OCI-LY3 (cell line): ENCODE results near the gene DDB1.

Source experiments
- H2AFZ ChIP-seq: fragments of 200-600, 300-600 bp; shearing (Covaris generic); 2 replicates; pipeline ENCODE4 v1.6.0; 2014; ENCODE audit warnings: antibody characterized with exemption, low read depth, low read length
- H3K27ac ChIP-seq: fragments of 200-600, 300-600 bp; sonication (generic); 2 replicates; pipeline ENCODE4 v1.5.1; 2014; ENCODE audit warnings: mild to moderate bottlenecking, low read length, moderate library complexity, mixed read lengths
- H3K27me3 ChIP-seq: fragments of 200-600, 300-600 bp; sonication (generic); 2 replicates; pipeline ENCODE4 v1.6.1; 2014; ENCODE audit warnings: low read depth, low read length, mixed read lengths
- H3K36me3 ChIP-seq: fragments of 200-600, 300-600 bp; sonication (generic); replicated peaks from 2 replicates; pipeline ENCODE3; 2014; ENCODE audit warnings: low read depth, low read length, mixed read lengths
- H3K4me1 ChIP-seq: fragments of 300-600, 200-600 bp; sonication (generic); 2 replicates; pipeline ENCODE4 v1.6.1; 2014; ENCODE audit warnings: low read length, mixed read lengths
- H3K4me2 ChIP-seq: fragments of 200-600, 300-600 bp; sonication (generic); 2 replicates; pipeline ENCODE4 v1.6.1; 2014; ENCODE audit warnings: low read length, mixed read lengths
- H3K4me3 ChIP-seq: fragments of 300-600, 200-600 bp; sonication (generic); 2 replicates; pipeline ENCODE4 v1.5.1; 2014; ENCODE audit warnings: antibody characterized with exemption, mild to moderate bottlenecking, low read length, moderate library complexity
- H3K79me2 ChIP-seq: fragments of 300-600, 200-600 bp; shearing (Covaris generic); 2 replicates; pipeline ENCODE4 v1.6.1; 2014; ENCODE audit warnings: mild to moderate bottlenecking, low read length, mixed read lengths
- H3K9ac ChIP-seq: fragments of 300-600, 200-600 bp; shearing (Covaris generic); 2 replicates; pipeline ENCODE4 v1.6.0; 2014; ENCODE audit warnings: mild to moderate bottlenecking, low read length, moderate library complexity
- H3K9me3 ChIP-seq: fragments of 200-600, 300-600 bp; shearing (Covaris generic); 2 replicates; pipeline ENCODE4 v1.6.1; 2014; ENCODE audit warnings: low read length, mixed read lengths; ENCODE audit not compliant: insufficient read depth
- H4K20me1 ChIP-seq: fragments of 200-600, 300-600 bp; sonication (generic); 2 replicates; pipeline ENCODE4 v1.6.1; 2016; ENCODE audit warnings: low read length, mixed read lengths; ENCODE audit not compliant: insufficient read depth
- EZH2phosphoT487 ChIP-seq: fragments of 200-600 bp; shearing (Covaris generic); IDR thresholded peaks from 2 replicates; pipeline ENCODE4 v1.6.1; 2018; ENCODE audit warnings: antibody characterized with exemption, mixed run types, low read depth
- TF ChIP-seq, protein P1 (sequence below): fragments of 200-600, 300-600 bp; sonication (generic); IDR thresholded peaks from 2 replicates; pipeline ENCODE4 v1.5.1; 2014; ENCODE audit warnings: antibody characterized with exemption, low read length, low read depth

DDB1 gene

GRCh38 chr11:61280883-61281580 is 51.9 kb downstream of the DDB1 start:
- Histone ChIP-seq H3K9ac (no peak overlapping the region), H3K79me2 (no peaks in the 10 kb centered on the region), H3K4me2 (no peak overlapping the region), H4K20me1 (no peaks in the 10 kb centered on the region), H2AFZ (no peak overlapping the region), H3K9me3 (no peaks in the 10 kb centered on the region), H3K36me3 (peaks cover 18% of the 10 kb centered on the region), H3K4me1 (no peaks in the 10 kb centered on the region), H3K27ac (no peak overlapping the region), H3K27me3 (no peaks in the 10 kb centered on the region), H3K4me3 (no peak overlapping the region)
- TF ChIP-seq, protein P1, sequence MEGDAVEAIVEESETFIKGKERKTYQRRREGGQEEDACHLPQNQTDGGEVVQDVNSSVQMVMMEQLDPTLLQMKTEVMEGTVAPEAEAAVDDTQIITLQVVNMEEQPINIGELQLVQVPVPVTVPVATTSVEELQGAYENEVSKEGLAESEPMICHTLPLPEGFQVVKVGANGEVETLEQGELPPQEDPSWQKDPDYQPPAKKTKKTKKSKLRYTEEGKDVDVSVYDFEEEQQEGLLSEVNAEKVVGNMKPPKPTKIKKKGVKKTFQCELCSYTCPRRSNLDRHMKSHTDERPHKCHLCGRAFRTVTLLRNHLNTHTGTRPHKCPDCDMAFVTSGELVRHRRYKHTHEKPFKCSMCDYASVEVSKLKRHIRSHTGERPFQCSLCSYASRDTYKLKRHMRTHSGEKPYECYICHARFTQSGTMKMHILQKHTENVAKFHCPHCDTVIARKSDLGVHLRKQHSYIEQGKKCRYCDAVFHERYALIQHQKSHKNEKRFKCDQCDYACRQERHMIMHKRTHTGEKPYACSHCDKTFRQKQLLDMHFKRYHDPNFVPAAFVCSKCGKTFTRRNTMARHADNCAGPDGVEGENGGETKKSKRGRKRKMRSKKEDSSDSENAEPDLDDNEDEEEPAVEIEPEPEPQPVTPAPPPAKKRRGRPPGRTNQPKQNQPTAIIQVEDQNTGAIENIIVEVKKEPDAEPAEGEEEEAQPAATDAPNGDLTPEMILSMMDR = no peak
- TF ChIP-seq EZH2phosphoT487 = no peak

GRCh38 chr11:61279934-61280659 is 52.8 kb downstream of the DDB1 start:
- H3K27me3 ChIP-seq = no peaks in the 10 kb centered on the region
- H3K4me2 ChIP-seq = no peak overlapping the region
- no peak overlapping the region for H3K9ac ChIP-seq
- no peak overlapping the region for H2AFZ ChIP-seq
- H3K36me3 ChIP-seq = peaks cover 14% of the 10 kb centered on the region
- no peaks in the 10 kb centered on the region for H3K9me3 ChIP-seq
- H4K20me1 ChIP-seq = no peaks in the 10 kb centered on the region
- H3K27ac ChIP-seq = no peak overlapping the region
- H3K4me1 ChIP-seq = no peaks in the 10 kb centered on the region
- no peak overlapping the region for H3K4me3 ChIP-seq
- no peaks in the 10 kb centered on the region for H3K79me2 ChIP-seq
- TF ChIP-seq EZH2phosphoT487 = no peak
- TF ChIP-seq, protein P1 = no peak

GRCh38 chr11:61278001-61278470 is 54.9 kb downstream of the DDB1 start:
- no peaks in the 10 kb centered on the region for H3K4me1 ChIP-seq
- H3K4me2 ChIP-seq = no peak overlapping the region
- no peaks in the 10 kb centered on the region for H3K9me3 ChIP-seq
- H2AFZ ChIP-seq = no peak overlapping the region
- no peak overlapping the region for H3K9ac ChIP-seq
- no peaks in the 10 kb centered on the region for H3K79me2 ChIP-seq
- no peaks in the 10 kb centered on the region for H4K20me1 ChIP-seq
- no peak overlapping the region for H3K4me3 ChIP-seq
- H3K36me3 ChIP-seq = peaks cover 7% of the 10 kb centered on the region
- TF ChIP-seq, protein P1 = no peak
- no peak for TF ChIP-seq EZH2phosphoT487
- no peak overlapping the region for H3K27ac ChIP-seq
- H3K27me3 ChIP-seq = no peaks in the 10 kb centered on the region

- no peaks in the 10 kb centered on the region for H4K20me1 ChIP-seq
- H2AFZ ChIP-seq = no peak overlapping the region
- H3K4me1 ChIP-seq = no peaks in the 10 kb centered on the region
- no peaks in the 10 kb centered on the region for H3K27me3 ChIP-seq
- H3K79me2 ChIP-seq = no peaks in the 10 kb centered on the region
- no peak overlapping the region for H3K4me2 ChIP-seq
- peaks cover 10% of the 10 kb centered on the region for H3K36me3 ChIP-seq
- no peak overlapping the region for H3K27ac ChIP-seq
- no peak overlapping the region for H3K9ac ChIP-seq
- H3K9me3 ChIP-seq = no peaks in the 10 kb centered on the region
- TF ChIP-seq, protein P1 = no peak
- TF ChIP-seq EZH2phosphoT487 = no peak
- no peak overlapping the region for H3K4me3 ChIP-seq
These were observed 55.5 kb downstream of the DDB1 start for GRCh38 chr11:61277186-61278000.
